SU-DHL-6 (cell line): Measurements from ENCODE around the gene RAB11FIP2.

Experiments used
- EZH2phosphoT487 ChIP-seq: fragments of 200-600 bp; sonication (generic), shearing (Covaris generic); conservative IDR thresholded peaks from 2 replicates; pipeline ENCODE4 v1.6.1; 2018; ENCODE audit warnings: mild to moderate bottlenecking, antibody characterized with exemption, low read length, moderate library complexity, mixed read lengths
- TF ChIP-seq, protein P1 (sequence below): fragments of 200-600 bp; sonication (generic); IDR thresholded peaks from one replicate; pipeline ENCODE4 v1.5.1; 2017; ENCODE audit warnings: antibody characterized with exemption, mild to moderate bottlenecking, low read length, moderate library complexity; ENCODE audit not compliant: insufficient read depth, poor library complexity, severe bottlenecking

- TF ChIP-seq, protein P1, sequence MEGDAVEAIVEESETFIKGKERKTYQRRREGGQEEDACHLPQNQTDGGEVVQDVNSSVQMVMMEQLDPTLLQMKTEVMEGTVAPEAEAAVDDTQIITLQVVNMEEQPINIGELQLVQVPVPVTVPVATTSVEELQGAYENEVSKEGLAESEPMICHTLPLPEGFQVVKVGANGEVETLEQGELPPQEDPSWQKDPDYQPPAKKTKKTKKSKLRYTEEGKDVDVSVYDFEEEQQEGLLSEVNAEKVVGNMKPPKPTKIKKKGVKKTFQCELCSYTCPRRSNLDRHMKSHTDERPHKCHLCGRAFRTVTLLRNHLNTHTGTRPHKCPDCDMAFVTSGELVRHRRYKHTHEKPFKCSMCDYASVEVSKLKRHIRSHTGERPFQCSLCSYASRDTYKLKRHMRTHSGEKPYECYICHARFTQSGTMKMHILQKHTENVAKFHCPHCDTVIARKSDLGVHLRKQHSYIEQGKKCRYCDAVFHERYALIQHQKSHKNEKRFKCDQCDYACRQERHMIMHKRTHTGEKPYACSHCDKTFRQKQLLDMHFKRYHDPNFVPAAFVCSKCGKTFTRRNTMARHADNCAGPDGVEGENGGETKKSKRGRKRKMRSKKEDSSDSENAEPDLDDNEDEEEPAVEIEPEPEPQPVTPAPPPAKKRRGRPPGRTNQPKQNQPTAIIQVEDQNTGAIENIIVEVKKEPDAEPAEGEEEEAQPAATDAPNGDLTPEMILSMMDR, result no peak
- TF ChIP-seq EZH2phosphoT487, result no peak
Observed at GRCh38 chr10:118057361-118057760, 10.6 kb upstream of the RAB11FIP2 start.
